Calu3 (cell line): ENCODE measurements around the gene ALG8. TPM values are rescaled to one million over a fixed set of nuclear protein-coding genes. Genes with fewer than 3 reads are reported as not detected.

Source experiments
- BruUV-seq: library from RNA; stranded (reverse); fragments of 400-500 nt; replicated peaks from 2 replicates; lab custom pipeline; 2021; lab: Mats Ljungman, UMichigan
- CTCF ChIA-PET: fragments of 300-600 bp; sonication (Branson Sonifier 250); formaldehyde crosslinking; loops from one replicate; lab custom pipeline; 2022; ENCODE audit warnings: antibody characterized with exemption; lab: Charles Lee
- DNase-seq: peaks from one replicate; pipeline ENCODE4 v3.0.0; 2022
- H3K27ac Mint-ChIP-seq: one replicate; pipeline ENCODE4 v1.8.0; 2022; ENCODE audit warnings: mixed read lengths; ENCODE audit not compliant: unreplicated experiment
- H3K27me3 Mint-ChIP-seq: one replicate; pipeline ENCODE4 v1.8.0; 2022; ENCODE audit warnings: mixed read lengths; ENCODE audit not compliant: unreplicated experiment
- H3K36me3 Mint-ChIP-seq: one replicate; pipeline ENCODE4 v1.8.0; 2022; ENCODE audit warnings: mild to moderate bottlenecking, moderate library complexity, mixed read lengths; ENCODE audit not compliant: insufficient read depth, unreplicated experiment
- H3K4me1 Mint-ChIP-seq: one replicate; pipeline ENCODE4 v1.8.0; 2022; ENCODE audit warnings: mild to moderate bottlenecking, low read depth, mixed read lengths; ENCODE audit not compliant: unreplicated experiment
- H3K4me3 Mint-ChIP-seq: one replicate; pipeline ENCODE4 v1.8.0; 2022; ENCODE audit warnings: mild to moderate bottlenecking, low read depth, moderate library complexity, mixed read lengths; ENCODE audit not compliant: unreplicated experiment
- H3K9me3 Mint-ChIP-seq: one replicate; pipeline ENCODE4 v1.8.0; 2022; ENCODE audit warnings: low read depth, mixed read lengths; ENCODE audit not compliant: unreplicated experiment
- CTCF ChIP-seq: fragments of 200-600 bp; IDR thresholded peaks from one replicate; pipeline ENCODE4 v1.8.0; 2022; ENCODE audit warnings: antibody characterized with exemption; ENCODE audit not compliant: unreplicated experiment
- intact Hi-C: fragments of 100-400 bp; cut with micrococcal nuclease; formaldehyde crosslinking; loops from one replicate; pipeline ENCODE4 v1.10.0; 2022; ENCODE audit not compliant: unreplicated experiment
- total RNA-seq: library from RNA; stranded (reverse); gene quantifications from 2 replicates; pipeline ENCODE4 v1.2.3, GENCODE V29; 2022

The ALG8 gene
- total RNA-seq, 1 experiment from 2014 or later, result 85.7 TPM

GRCh38 chr11:78168539-78169477 lies 29.4 kb upstream of the ALG8 start:
- CTCF ChIA-PET, result no interaction called here
- Mint-ChIP-seq H3K9me3 (no peaks in the 10 kb centered on the region), H3K27ac (no peak overlapping the region), H3K4me1 (no peaks in the 10 kb centered on the region), H3K4me3 (no peak overlapping the region), H3K36me3 (no peaks in the 10 kb centered on the region), H3K27me3 (no peaks in the 10 kb centered on the region)
- no peak for TF ChIP-seq CTCF
- DNase-seq, result no peak
- intact Hi-C loops, result no loop called here
- no TSS peak for BruUV-seq

GRCh38 chr11:78166855-78167469 lies 27.5 kb upstream of the ALG8 start:
- no peaks in the 10 kb centered on the region for H3K27me3 Mint-ChIP-seq
- intact Hi-C loops, result no loop called here
- no peaks in the 10 kb centered on the region for H3K36me3 Mint-ChIP-seq
- no peak for DNase-seq
- no peaks in the 10 kb centered on the region for H3K9me3 Mint-ChIP-seq
- H3K4me3 Mint-ChIP-seq, result no peak overlapping the region
- CTCF ChIA-PET, result no interaction called here
- H3K4me1 Mint-ChIP-seq, result no peaks in the 10 kb centered on the region
- no TSS peak for BruUV-seq
- H3K27ac Mint-ChIP-seq, result no peak overlapping the region
- no peak for TF ChIP-seq CTCF

- TF ChIP-seq CTCF, result no peak
- no TSS peak for BruUV-seq
- intact Hi-C loops, result no loop called here
- Mint-ChIP-seq H3K36me3 (no peaks in the 10 kb centered on the region), H3K9me3 (no peaks in the 10 kb centered on the region), H3K4me3 (no peak overlapping the region), H3K27ac (no peak overlapping the region), H3K27me3 (no peaks in the 10 kb centered on the region), H3K4me1 (no peaks in the 10 kb centered on the region)
- no peak for DNase-seq
- CTCF ChIA-PET, result no interaction called here
Measured at GRCh38 chr11:78164471-78164870, 25.0 kb upstream of the ALG8 start.

GRCh38 chr11:78163828-78164227 lies 24.4 kb upstream of the ALG8 start:
- intact Hi-C loops, result no loop called here
- H3K9me3 Mint-ChIP-seq, result no peaks in the 10 kb centered on the region
- no peak overlapping the region for H3K4me3 Mint-ChIP-seq
- H3K4me1 Mint-ChIP-seq, result no peaks in the 10 kb centered on the region
- no peak for TF ChIP-seq CTCF
- no peak for DNase-seq
- H3K27me3 Mint-ChIP-seq, result no peaks in the 10 kb centered on the region
- no TSS peak for BruUV-seq
- H3K36me3 Mint-ChIP-seq, result no peaks in the 10 kb centered on the region
- CTCF ChIA-PET, result no interaction called here
- H3K27ac Mint-ChIP-seq, result no peak overlapping the region
